Spleen (tissue), 7 donors: ENCODE results near the gene CBFA2T2.

ENCODE experiments used
- POLR2A ChIP-seq, 3 donors: fragments of 450-650 bp; IDR thresholded peaks; one replicate each; pipeline ENCODE4 v1.5.1; 2017; ENCODE audit warnings: antibody characterized with exemption in 3 of 3, mild to moderate bottlenecking in 1 of 3
- TF ChIP-seq, protein P1 (sequence below), 11 experiments: fragments of 200-600 bp in 7 of 11; fragments of 450-650 bp in 4 of 11; sonication (generic) in 4 of 11; IDR thresholded peaks in 8 of 11; conservative IDR thresholded peaks in 3 of 11; 1 replicate in 7 of 11; 2 replicates in 4 of 11; pipeline versions ENCODE4 v1.4.0 to v1.8.0; 2016 to 2021; ENCODE audit warnings: antibody characterized with exemption in 11 of 11, inconsistent platforms in 4 of 11, mild to moderate bottlenecking in 1 of 11
- donor health status: DM: no; HTN: no; CAD: no; lungs with moderate emphysema.
- donor health status: DM: no; HTN: no; CAD: no.
- donor health status: DM: no; HTN: no; CAD: no.

DNA sequence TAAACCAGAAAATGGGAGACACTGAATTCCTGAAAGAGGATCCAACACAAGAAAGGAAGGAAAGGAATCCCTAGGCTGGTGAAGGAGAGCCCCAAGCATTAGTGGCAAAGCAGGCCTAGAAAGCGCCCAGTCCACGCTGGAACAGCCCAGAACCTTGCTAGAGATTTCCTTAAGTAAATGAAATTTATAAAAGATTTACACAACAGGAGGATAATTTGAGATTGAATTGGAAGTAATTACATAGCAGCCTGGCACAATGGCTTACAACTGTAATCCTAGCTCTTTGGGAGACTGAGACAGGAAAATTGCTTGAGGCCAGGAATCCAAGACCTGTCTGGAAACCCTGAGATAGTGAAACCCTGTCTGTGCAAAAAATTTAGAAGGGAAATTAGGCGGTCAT lies 145.4 kb downstream of the CBFA2T2 start:
- TF ChIP-seq, protein P1, sequence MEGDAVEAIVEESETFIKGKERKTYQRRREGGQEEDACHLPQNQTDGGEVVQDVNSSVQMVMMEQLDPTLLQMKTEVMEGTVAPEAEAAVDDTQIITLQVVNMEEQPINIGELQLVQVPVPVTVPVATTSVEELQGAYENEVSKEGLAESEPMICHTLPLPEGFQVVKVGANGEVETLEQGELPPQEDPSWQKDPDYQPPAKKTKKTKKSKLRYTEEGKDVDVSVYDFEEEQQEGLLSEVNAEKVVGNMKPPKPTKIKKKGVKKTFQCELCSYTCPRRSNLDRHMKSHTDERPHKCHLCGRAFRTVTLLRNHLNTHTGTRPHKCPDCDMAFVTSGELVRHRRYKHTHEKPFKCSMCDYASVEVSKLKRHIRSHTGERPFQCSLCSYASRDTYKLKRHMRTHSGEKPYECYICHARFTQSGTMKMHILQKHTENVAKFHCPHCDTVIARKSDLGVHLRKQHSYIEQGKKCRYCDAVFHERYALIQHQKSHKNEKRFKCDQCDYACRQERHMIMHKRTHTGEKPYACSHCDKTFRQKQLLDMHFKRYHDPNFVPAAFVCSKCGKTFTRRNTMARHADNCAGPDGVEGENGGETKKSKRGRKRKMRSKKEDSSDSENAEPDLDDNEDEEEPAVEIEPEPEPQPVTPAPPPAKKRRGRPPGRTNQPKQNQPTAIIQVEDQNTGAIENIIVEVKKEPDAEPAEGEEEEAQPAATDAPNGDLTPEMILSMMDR (IDR thresholded peaks at IDR 0.05 in 8 of 11, conservative IDR thresholded peaks at IDR 0.05 in 3 of 11) = no peak
- no peak for TF ChIP-seq POLR2A (IDR thresholded peaks at IDR 0.05)
